NCI-H2196 (cell line): ENCODE measurements around the gene PRKAB1.

Experiments
- DNase-seq: peaks from one replicate; lab custom pipeline; 2025; ENCODE audit not compliant: unreplicated experiment; lab: John Stamatoyannopoulos, UW

Gene PRKAB1

DNA sequence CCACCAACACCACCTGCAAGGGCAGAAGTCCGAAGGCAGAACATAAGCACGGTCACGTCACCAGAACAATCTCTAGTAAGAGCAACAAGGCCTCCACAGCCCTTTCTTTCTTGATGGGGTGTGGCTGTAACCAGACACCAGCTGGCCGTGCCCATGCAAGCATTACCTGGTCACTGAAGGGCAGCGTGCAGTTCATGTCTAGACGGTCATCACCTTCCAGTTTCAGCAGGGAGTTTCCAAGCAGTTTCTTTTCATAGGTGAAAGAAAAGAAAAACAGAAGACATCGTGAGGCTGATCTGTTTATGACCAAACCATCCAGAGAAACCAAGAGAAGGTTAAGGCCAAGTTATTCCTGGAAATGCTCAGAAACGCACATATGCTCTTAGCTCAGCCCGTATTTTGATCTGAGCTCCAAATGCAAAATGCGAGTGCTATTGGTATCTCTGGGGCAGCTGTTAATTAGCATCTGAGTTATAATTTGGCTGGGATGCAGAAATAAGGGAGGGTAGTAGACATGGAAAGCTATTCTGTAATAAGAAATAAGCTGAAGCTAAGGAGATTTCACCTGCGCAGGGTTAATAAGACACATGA is 42.5 kb downstream of the PRKAB1 start:
- DNase-seq: peak; percentile 49

- peak; percentile 66 for DNase-seq
These were observed 43.1 kb downstream of the PRKAB1 start for GRCh38 chr12:119710965-119711551.

DNA sequence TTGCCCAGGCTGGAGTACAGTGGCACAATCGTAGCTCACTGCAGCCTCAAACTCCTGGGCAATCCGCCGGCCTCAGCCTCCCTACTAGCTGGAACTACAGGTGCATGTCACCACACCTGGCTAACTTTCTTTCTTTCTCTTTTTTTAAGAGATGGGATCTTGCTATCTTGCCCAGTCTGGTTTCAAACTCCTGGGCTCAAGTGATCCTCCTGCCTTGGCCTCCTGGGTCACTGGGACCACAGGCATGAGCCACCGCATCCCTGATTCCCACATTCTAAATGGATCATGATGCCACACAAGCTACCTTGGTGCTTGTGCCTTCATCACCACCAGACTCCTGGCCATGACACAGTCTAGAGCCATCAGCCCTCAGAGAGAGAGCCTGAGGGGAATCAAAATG is 43.8 kb downstream of the PRKAB1 start:
- DNase-seq: no peak

DNA sequence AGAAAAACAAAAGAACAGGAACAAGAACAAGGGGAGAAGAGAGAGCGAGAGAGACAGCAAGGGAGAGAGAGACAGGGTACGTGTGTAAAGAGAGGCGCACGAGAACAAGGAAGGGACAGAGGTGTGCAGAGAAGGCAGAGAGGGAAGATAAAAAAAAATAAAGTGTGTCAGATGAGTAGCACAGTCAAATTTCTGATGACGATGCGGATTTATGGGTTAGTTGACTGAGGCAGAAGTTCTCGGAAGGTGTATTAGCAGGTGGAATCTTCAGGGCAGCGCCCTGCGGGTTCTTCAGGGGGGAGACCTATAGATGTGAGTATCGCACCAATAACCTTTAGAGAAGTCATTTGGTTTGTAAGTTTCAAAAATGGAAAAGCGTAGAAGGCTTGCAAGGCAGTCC is 44.8 kb downstream of the PRKAB1 start:
- DNase-seq: no peak

DNA sequence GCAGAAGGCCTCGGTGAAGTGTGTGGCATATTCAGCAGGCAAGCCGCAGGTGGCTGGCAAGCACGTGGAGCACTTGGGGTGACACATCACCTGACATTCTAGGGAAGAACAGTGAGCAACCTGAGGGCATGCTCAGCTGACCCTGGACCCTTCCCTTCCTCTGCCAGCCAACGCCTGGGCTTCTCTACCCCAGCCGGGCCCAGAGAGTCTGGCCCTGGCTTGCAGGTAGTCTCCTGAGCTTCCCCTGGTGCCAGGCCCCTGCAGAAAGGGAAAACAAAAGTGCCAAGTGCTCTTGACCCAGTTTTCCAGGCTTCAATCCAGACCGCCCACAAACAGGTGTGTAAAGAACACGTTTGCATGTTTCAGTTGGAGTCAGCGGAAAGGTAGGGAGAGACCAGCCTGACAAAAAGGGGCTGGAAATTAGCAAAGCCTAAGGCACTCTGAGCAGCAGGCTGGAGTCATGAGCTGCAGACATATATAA is 45.7 kb downstream of the PRKAB1 start:
- peak; percentile 83 for DNase-seq

DNA sequence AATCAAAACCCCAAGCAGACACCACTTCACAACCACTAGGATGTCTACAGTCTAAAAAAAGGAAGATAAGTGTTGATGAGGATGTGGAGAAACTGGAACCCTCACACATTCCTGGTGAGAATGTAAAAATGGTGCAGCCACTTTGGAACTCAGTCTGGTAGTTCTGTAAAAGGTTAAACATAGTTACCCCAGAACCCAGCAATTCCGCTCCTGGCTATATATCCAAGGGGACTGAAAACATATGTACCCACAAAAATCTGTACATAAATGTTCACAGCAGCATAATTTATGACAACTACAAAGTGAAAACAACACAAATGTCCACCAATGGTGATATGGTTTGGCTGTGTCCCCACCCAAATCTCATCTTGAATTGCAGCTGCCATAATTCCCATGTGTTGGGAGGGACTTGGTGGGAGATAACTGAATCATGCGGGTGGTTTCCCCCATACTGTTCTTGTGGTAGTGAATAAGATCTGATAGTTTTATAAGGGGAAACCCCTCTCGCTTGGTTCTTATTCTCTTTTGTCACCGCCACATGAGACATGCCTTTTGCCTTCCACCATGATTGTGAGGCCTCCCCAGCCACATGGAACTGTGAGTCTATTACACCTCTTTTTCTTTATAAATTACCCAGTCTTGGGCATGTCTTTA is 46.8 kb downstream of the PRKAB1 start:
- no peak for DNase-seq

GRCh38 chr12:119715268-119715620 is 47.3 kb downstream of the PRKAB1 start:
- DNase-seq: no peak

GRCh38 chr12:119718141-119718540 is 50.2 kb downstream of the PRKAB1 start:
- DNase-seq: no peak

DNA sequence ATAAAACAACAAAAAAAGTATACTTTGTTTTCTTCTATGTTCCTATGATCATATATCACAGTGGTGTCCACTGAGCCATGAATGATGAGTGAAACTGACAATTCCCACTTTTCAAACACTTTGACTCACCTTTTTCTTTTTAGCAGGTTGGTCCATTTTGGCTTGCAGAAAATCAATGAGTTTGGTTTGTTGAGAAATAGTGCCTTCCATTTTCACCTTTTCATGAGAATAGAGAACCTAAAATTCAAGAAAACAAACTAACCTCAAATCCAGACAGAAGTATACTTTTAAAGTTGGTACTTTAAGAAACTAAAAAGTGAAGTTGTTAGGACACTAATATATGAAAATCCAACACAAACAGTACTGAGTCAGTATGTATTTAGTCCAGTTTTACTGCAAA is 52.4 kb downstream of the PRKAB1 start:
- no peak for DNase-seq

- DNase-seq: no peak
These were observed 53.4 kb downstream of the PRKAB1 start for GRCh38 chr12:119721306-119721705.

DNA sequence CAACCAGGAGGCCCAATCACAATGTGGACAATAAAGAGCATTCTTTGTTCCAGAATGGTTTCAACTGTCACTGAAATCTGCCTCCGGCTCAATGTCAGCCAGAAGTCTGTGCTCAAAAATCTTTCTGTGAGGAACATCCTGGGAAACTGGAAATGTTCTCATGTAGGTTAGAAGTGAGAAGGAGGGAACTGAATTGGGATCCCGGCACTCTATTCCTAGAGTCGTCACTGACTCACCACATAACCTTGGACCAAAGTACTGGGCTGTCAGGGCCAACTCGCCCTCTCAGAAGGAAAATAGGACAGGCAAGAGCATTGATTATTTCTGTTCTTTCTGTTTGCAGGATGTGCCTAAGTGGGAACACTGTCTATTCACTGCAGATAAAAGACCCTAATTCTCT is 57.6 kb downstream of the PRKAB1 start:
- no peak for DNase-seq

GRCh38 chr12:119727600-119728443 is 59.9 kb downstream of the PRKAB1 start:
- DNase-seq: no peak

GRCh38 chr12:119728444-119728745 is 60.5 kb downstream of the PRKAB1 start:
- no peak for DNase-seq

- no peak for DNase-seq
These were observed 61.9 kb downstream of the PRKAB1 start for GRCh38 chr12:119729871-119730270.

GRCh38 chr12:119730381-119730780 is 62.4 kb downstream of the PRKAB1 start:
- no peak for DNase-seq
